Activated naive CD8-positive, alpha-beta T cell treated with anti-CD3 and anti-CD28 coated beads for 36 hours (primary cell): Measurements from ENCODE around the gene OTUD5. TPM values are rescaled to one million over a fixed set of nuclear protein-coding genes. Genes with fewer than 3 reads are reported as not detected.
A peak's percentile ranks its signal among the peaks of the same experiment; 100 is the strongest.

Source experiments
- DNase-seq: peaks from one replicate; pipeline ENCODE4 v3.0.0; 2021
- H3K27ac Mint-ChIP-seq: one replicate; pipeline ENCODE4 v1.8.0; 2022; ENCODE audit warnings: mild to moderate bottlenecking, moderate library complexity, mixed read lengths
- H3K27me3 Mint-ChIP-seq: one replicate; pipeline ENCODE4 v1.8.0; 2022; ENCODE audit warnings: mild to moderate bottlenecking, mixed read lengths
- H3K36me3 Mint-ChIP-seq: one replicate; pipeline ENCODE4 v1.8.0; 2021; ENCODE audit warnings: mild to moderate bottlenecking, mixed read lengths
- H3K4me1 Mint-ChIP-seq: one replicate; pipeline ENCODE4 v1.8.0; 2021; ENCODE audit warnings: mixed read lengths
- H3K4me3 Mint-ChIP-seq: one replicate; pipeline ENCODE4 v1.8.0; 2022; ENCODE audit warnings: mild to moderate bottlenecking, moderate library complexity, mixed read lengths
- H3K9me3 Mint-ChIP-seq: one replicate; pipeline ENCODE4 v1.8.0; 2022; ENCODE audit warnings: mixed read lengths
- total RNA-seq, 2 experiments: library from RNA; stranded (reverse); gene quantifications; one replicate each; pipeline ENCODE4 v1.2.3, GENCODE V29; 2021

The OTUD5 gene
- total RNA-seq, 2 experiments from 2014 or later: 57.3 to 59.5 TPM

DNA sequence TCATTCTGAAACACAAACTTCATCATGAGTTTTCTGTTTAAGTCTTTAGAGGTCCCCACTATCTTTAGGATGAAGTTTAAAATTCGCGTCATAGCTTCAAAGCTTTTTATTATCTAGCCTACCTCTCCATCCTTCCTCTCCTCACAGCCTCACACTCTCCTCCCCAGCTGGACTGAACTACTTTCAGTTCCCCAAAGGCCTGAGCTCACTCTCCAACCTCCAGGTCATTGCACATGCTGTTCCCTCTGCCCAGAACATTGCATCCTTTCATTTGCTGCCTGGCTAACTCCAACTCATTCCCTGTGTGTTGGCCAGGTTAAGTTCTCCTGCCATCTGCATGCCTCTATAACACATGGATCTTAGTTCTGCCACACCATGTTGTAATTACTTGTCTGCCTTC, 2.9 kb upstream of the OTUD5 start:
- Mint-ChIP-seq H3K9me3 (no peaks in the 10 kb centered on the region), H3K36me3 (peaks cover 11% of the 10 kb centered on the region), H3K27ac (peak overlapping the region; percentile 83), H3K4me1 (peaks cover 19% of the 10 kb centered on the region), H3K27me3 (no peaks in the 10 kb centered on the region), H3K4me3 (no peak overlapping the region)
- no peak for DNase-seq

DNA sequence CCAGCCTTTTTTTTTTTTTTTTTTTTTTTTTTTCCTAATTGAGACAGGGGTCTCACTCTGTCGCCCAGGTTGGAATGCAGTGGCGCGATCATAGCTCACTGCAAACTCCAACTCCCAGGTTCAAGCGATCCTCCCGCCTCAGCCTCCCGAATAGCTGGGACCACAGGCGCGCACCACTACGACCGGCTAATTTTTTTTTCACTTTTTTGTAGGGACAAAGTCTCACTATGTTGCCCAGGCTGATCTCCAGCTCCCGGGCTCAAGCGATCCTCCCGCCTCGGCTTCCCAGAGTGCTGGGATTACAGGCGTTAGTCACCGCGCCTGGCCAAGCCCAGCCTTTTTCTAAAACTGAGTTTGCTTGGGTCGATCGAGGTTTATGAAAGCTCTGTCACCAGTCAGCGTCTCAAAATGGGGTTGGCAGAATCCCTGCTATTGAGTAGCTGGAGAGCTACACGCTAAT, 1.3 kb upstream of the OTUD5 start:
- Mint-ChIP-seq H3K27ac (peak overlapping the region; percentile 83), H3K4me3 (peak overlapping the region; percentile 99)
- DNase-seq: no peak

DNA sequence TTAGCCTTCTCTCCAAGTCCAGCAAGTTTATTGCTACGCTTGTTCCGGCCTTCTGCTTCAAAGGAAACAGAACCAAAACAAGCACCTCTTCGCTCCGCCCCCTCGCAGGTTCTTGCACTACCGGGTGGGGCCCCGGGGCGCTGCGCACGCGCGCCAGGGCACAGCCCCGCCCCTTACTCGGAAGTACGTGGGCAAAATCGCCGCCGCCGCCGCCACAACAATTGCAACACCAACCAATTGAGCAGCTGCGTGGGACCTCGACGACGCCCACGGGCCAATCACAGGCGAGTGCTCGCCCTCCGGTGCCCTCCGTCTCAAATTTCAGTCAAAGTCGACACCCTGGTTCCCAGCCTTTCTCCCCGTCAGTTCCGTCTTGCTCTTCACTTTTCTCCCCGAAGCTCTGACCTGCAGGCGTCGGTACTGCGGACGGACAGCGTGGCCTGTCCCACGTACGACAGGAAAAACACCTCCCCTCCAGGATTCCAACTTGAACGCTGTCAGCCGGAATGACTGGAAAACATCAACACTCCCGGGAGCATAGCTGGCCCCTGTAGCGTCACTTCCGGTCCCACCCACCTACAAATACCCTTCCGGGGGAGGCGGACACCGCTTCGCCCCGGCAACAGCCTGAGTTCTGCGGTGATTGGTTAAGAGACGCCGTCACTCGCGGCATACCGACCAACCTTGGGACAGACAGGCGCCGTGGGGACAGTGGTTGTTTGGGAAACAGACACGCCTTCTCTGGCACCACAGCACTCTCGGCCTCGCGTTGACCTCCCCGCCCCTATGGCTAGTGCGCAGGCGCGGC, 624 bp upstream of the OTUD5 start:
- Mint-ChIP-seq H3K4me3 (peak overlapping the region; percentile 99), H3K4me1 (peaks cover 38% of the 10 kb centered on the region), H3K36me3 (peaks cover 25% of the 10 kb centered on the region), H3K27me3 (no peaks in the 10 kb centered on the region), H3K9me3 (no peaks in the 10 kb centered on the region), H3K27ac (peak overlapping the region; percentile 100)
- DNase-seq: peak; percentile 92

More for the DNA sequence above, 1.3 kb upstream of the OTUD5 start:
- Mint-ChIP-seq H3K9me3 (no peaks in the 10 kb centered on the region), H3K4me1 (peaks cover 31% of the 10 kb centered on the region), H3K27me3 (no peaks in the 10 kb centered on the region), H3K36me3 (peaks cover 21% of the 10 kb centered on the region)

DNA sequence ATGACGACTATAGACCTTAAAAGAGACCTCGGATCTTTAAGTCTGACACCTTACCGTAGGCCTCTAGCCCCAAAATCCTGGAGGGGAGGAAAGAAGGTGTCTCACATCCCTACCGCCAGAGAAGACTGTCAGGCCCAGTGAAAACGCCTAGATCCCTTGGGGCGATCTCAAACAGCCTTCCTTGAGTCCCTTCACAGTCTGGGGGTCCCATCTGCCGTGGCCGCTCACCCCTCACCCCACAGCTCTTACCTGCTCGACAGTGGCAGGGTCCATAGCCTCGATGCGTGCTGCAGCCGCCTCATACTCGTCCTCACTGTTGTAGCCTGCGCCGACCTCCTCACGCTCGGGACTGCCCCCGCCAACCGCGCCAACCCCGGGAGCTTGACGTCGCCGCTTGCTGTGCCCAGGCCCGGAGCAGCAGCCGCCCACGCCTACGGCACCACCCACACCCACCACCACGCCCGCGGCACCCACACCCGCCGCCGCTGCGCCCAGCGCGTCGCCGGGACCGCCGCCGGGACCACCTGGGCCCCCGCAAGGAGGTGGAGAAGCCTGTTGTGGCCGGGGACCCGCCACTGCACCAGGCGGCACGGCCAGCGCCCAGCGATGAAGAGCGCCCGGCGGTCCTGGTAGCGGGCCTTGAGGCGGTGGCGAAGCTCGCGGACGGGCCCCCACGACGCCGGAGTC, 536 bp downstream of the OTUD5 start:
- peak overlapping the region; percentile 85 for H3K4me3 Mint-ChIP-seq
- peak; percentile 59 for DNase-seq
- H3K4me1 Mint-ChIP-seq: peaks cover 44% of the 10 kb centered on the region
- H3K36me3 Mint-ChIP-seq: peaks cover 25% of the 10 kb centered on the region
- H3K9me3 Mint-ChIP-seq: no peaks in the 10 kb centered on the region
- peak overlapping the region; percentile 88 for H3K27ac Mint-ChIP-seq
- H3K27me3 Mint-ChIP-seq: no peaks in the 10 kb centered on the region

DNA sequence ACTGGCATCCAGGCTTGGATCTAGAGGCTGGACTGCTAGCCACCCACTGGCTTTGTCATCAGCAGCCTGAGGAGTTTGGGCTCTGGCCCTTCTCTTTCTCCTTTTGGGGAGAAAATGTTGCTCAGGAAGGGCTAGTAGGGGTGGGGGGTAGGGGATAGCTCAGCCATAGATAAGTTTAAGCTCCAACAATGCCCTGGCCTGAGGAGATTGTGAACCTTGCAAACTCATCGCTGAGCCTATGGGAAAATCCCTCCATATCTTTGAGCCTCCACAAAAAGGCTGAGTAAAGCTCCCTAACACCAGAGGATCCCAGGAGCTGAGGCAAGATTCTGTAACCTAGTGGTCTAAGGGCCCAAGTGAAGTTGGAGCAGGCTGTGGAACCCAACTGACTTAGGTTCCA, 8.8 kb downstream of the OTUD5 start:
- Mint-ChIP-seq H3K4me3 (no peak overlapping the region), H3K27ac (no peak overlapping the region), H3K36me3 (peaks cover 13% of the 10 kb centered on the region), H3K4me1 (peaks cover 30% of the 10 kb centered on the region), H3K27me3 (no peaks in the 10 kb centered on the region), H3K9me3 (no peaks in the 10 kb centered on the region)
- DNase-seq: no peak

DNA sequence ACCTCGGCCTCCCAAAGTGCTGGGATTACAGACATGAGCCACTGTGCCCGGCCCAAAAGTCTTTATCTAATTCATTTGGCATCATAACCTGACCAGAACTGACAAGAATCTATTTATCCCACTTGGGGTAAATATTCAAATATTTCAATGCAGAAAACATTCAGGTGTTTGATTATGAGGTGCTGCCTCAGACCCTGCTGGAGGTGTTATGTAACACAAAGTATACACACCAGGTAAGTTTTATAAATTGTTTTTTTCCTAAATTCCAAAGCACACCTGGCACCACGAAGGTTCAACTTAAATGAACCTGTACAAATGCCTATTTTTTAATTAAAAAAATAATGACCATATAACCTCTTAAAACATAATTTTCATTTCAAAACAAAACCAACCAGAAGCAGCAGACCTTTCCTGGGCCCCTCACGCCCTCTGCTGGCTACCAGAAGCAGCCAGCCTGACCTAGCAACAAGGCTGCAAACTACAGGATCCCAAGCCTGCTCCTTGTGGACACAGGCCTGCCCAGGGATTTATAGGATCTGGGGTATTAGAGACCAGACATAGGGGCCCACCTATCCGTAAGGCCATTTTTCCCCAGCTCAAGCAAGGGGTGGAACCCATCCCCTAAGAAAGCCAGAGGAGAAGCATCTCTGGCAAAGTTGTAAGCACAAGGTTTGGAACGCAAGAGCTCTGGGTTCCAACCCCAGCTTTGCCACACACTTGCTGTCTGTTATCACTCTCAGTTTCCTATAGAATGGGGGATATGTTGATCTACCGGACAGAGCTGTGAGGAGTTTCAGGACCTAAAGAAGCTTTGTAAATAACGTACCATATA, 11.7 kb downstream of the OTUD5 start:
- H3K27ac Mint-ChIP-seq: peak overlapping the region; percentile 75
- H3K36me3 Mint-ChIP-seq: peaks cover 29% of the 10 kb centered on the region
- peak overlapping the region; percentile 14 for H3K4me3 Mint-ChIP-seq
- H3K27me3 Mint-ChIP-seq: no peaks in the 10 kb centered on the region
- H3K4me1 Mint-ChIP-seq: peaks cover 41% of the 10 kb centered on the region
- DNase-seq: no peak
- H3K9me3 Mint-ChIP-seq: peaks cover 2% of the 10 kb centered on the region

DNA sequence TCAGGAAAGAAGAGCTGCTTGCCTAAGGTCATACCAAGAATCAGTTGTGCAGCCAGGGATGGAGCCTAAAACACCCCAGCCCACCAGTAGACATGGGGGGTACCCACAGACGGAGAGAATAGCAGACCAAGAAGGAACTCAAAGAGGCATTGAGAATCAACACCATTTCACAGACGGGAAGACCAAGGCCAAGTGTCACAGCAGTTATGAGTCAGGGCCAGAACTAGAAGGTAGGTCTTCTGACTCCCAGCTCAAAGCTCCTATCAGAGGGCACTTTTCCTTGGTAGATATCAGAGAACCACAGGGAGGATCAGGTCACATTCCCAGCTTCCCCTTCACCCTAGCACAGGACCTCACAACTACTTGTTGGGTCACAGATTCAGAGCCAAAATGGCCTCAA, 14.5 kb downstream of the OTUD5 start:
- H3K9me3 Mint-ChIP-seq: peaks cover 2% of the 10 kb centered on the region
- peaks cover 62% of the 10 kb centered on the region for H3K4me1 Mint-ChIP-seq
- H3K36me3 Mint-ChIP-seq: peaks cover 39% of the 10 kb centered on the region
- H3K27ac Mint-ChIP-seq: peak overlapping the region; percentile 99
- DNase-seq: no peak
- H3K4me3 Mint-ChIP-seq: peak overlapping the region; percentile 57
- no peaks in the 10 kb centered on the region for H3K27me3 Mint-ChIP-seq

DNA sequence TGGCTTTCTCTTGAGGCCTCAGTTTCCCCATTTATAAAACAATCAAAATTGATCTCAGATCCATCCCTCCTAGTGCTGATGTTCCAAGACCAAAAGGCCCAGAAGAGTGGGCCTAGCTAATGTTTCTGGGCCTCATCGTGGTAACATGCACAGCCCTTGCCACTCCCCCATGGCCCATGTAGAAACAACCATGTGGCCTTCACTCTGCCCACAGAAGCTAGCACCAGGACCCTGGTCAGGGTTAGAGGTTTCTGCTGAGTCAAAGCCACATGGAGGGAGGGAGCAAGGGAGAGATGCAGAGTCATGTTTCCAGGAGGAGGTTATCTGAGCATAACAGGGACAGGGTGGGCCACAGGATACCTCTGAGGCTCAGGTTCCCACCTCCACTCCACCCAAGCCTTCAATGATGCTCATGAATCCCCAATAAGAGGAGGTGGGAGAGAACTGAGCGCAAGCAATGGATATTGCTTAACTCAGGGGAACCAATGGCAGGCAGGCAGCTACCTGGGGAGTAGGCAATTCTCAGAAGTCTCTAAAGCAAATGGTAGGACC, 16.9 kb downstream of the OTUD5 start:
- H3K36me3 Mint-ChIP-seq: peaks cover 58% of the 10 kb centered on the region
- peaks cover 2% of the 10 kb centered on the region for H3K9me3 Mint-ChIP-seq
- H3K27ac Mint-ChIP-seq: peak overlapping the region; percentile 99
- no peak overlapping the region for H3K4me3 Mint-ChIP-seq
- no peak for DNase-seq
- no peaks in the 10 kb centered on the region for H3K27me3 Mint-ChIP-seq
- H3K4me1 Mint-ChIP-seq: peaks cover 71% of the 10 kb centered on the region

DNA sequence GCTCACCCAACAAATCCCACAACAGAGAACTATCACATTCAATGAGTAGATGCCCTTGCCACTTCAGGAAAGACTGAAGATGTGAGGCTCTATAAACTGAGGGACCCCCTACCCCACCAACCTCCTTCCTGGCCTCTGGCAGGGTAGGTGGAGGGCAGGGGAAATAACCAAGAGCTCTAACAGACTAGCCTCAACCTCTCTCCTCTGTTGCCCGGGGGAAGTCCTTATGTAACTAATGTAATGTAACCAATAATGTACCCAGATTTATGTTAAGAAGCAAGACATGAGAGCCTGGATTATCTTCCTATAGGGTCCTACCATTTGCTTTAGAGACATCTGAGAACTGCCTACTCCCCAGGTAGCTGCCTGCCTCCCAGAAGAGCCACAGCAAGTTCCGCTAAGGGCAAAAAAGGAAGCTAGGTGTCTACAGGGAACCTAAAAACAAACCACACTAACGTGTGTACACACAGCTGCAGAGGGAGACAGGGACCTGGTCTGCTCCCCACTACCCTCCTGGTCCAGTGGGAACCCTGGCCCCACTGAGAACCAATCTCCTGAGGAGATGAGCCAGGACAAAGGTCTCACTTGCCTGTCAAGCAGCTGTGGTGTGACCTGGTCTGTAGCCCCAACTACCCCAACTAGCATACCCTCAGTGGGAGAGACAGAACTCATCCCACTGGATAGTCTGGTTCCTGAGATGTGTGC, 17.7 kb downstream of the OTUD5 start:
- Mint-ChIP-seq H3K4me1 (peaks cover 79% of the 10 kb centered on the region), H3K27ac (peak overlapping the region; percentile 99), H3K9me3 (peaks cover 2% of the 10 kb centered on the region), H3K27me3 (no peaks in the 10 kb centered on the region), H3K36me3 (peaks cover 64% of the 10 kb centered on the region), H3K4me3 (peak overlapping the region; percentile 60)
- no peak for DNase-seq

DNA sequence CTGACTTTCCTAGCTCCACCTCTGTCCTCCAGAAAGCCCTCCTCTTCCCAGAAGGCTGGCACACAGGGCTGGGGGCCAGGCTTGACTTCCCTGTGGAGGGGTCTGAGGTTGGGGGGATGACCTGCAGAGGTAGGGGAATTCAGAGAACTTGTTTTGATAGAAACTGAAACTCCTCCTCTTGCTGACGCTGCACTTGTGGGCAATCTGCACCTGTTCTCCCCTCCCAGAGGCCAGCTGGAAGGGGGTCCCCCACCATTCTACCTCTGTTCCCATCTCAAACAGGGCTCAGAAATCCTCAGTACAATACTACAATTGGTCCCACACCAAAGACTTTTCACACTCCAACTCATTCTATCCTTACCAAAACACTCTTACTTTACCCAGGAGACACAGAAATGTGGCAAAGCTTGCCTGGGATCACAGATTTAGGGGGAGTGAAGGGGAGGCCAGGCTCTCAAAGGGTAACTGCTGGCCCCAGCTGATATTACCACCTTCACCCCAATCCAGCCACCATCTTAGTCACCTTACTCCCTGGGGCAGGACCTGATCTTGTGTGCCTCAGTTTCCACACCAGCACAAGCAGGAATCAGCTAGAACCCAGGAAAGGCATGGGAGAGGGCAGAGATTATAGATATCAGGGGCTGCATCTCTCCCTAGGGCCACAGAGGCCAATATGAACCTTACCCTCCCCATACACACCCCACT, 18.5 kb downstream of the OTUD5 start:
- peaks cover 72% of the 10 kb centered on the region for H3K36me3 Mint-ChIP-seq

DNA sequence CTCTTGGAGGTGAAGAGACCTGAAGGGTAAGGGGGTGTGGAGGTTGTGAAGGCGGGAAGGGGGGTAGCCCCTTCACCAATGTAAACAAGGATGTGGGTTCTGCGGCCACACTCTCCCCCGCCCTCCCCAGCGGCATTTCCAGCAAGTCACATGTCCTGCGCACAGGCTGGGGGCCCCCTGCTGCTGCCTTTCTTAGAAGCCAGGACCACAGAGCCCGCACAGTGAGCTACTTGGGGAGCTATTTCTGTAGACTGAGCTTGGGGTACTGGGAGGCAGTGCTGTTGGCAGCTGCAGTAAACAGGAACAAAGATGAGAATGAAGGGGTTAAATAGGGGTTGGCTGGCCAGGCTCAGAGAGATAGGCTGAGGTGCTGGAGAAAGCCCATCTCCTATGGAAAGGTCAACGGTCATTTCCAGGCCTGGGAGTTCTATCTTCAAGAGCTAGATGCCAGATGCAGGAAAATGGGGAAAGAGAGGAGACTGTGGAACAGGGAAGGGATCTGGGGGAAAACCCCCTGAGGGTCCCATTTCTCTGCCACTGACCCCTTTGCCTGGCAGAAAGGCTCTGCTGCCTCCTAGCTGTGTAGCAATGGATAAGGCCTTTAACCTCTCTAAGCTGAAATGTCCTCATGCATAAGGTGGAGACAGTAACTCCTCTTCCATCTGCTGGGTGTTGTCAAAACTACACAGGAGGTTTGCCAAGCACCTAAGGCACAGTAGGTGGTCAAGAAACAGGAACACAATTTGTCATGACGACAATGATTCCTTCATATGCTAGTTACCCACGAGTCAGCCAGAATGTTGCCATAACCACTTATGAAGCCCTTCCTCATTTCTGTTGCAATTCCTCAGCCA, 20.1 kb downstream of the OTUD5 start:
- H3K4me1 Mint-ChIP-seq: peaks cover 73% of the 10 kb centered on the region
- H3K36me3 Mint-ChIP-seq: peaks cover 67% of the 10 kb centered on the region
- no peaks in the 10 kb centered on the region for H3K27me3 Mint-ChIP-seq
- peaks cover 2% of the 10 kb centered on the region for H3K9me3 Mint-ChIP-seq
- peak; percentile 88 for DNase-seq
- H3K27ac Mint-ChIP-seq: peak overlapping the region; percentile 99
- peak overlapping the region; percentile 81 for H3K4me3 Mint-ChIP-seq

More for the DNA sequence above, 18.5 kb downstream of the OTUD5 start:
- H3K4me1 Mint-ChIP-seq: peaks cover 82% of the 10 kb centered on the region
- peaks cover 2% of the 10 kb centered on the region for H3K9me3 Mint-ChIP-seq
- H3K4me3 Mint-ChIP-seq: peak overlapping the region; percentile 60
- peak overlapping the region; percentile 99 for H3K27ac Mint-ChIP-seq
- no peaks in the 10 kb centered on the region for H3K27me3 Mint-ChIP-seq
- peak; percentile 79 for DNase-seq

DNA sequence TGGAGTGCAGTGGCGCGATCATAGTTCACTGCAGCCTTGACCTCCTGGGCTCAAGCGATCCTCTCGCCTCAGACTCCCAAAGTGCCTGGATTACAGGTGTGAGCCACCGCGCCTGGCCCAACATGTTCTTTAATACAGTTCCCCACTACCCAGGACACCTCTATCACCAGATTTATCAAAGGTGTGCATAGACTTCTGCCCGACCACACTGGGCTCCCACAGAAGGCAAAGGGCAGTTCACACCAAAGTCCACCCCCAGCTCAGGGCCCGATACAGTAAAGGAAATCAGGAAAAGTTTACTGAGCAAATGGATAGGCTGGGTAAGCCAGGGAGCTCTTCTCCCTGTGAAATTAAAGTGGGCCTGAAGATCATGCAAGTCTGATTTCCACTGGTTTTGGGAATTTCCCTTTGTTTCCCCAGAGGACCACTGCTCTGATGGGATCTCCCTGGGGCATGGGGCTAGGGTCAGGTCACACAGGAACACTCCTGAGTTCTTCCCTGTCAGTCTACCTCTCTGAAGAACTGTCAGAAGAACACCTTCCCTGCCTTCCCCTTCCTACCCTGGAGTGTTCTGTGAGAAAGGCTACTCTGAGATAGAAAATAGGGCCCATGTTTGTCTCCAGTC, 20.9 kb downstream of the OTUD5 start:
- Mint-ChIP-seq H3K9me3 (peaks cover under 1% of the 10 kb centered on the region), H3K4me3 (peak overlapping the region; percentile 81), H3K4me1 (peaks cover 66% of the 10 kb centered on the region), H3K27ac (peak overlapping the region; percentile 99), H3K36me3 (peaks cover 60% of the 10 kb centered on the region), H3K27me3 (no peaks in the 10 kb centered on the region)
- no peak for DNase-seq

DNA sequence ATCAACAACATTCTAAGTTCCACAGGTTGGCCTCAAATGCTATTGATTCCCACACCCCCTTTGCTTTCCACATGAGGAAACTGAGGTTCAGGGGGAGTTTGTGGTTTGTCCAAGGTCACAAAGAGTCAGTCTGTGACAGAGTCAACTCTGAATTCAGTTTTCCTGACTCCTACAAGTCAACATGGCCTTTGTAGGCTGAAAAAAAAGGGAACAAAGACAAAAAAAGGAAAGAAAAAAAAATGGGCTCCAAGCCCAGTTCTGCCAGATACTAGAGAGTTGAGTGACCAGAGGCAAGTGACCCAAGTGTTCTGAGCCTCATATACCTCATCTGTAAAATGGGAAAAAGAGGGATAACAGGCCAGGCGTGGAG, 22.1 kb downstream of the OTUD5 start:
- Mint-ChIP-seq H3K36me3 (peaks cover 60% of the 10 kb centered on the region), H3K4me3 (peak overlapping the region; percentile 55), H3K27ac (peak overlapping the region; percentile 99), H3K4me1 (peaks cover 57% of the 10 kb centered on the region), H3K9me3 (no peaks in the 10 kb centered on the region), H3K27me3 (no peaks in the 10 kb centered on the region)
- no peak for DNase-seq
